Stomach (tissue), 19 donors: Measurements from ENCODE around the gene SDHAF2. TPM values are rescaled to one million over a fixed set of nuclear protein-coding genes. Genes with fewer than 3 reads are reported as not detected.
"Not testable (repeated sequence)": the region's sequence is repeated elsewhere in the genome, so short reads cannot be mapped to it uniquely, and the experiment has no call there.

Experiments used
- DNase-seq, 2 donors: peaks; one replicate each; pipeline versions ENCODE4 v3.0.0 to v3.0.0-alpha.2; 2013 to 2019
- H3K27ac ChIP-seq, 5 donors: fragments of 200-600 bp in 4 of 5; sonication (generic) in 4 of 5; one replicate each; pipeline ENCODE4 v1.5.1; 2013 to 2019; ENCODE audit warnings: mild to moderate bottlenecking in 1 of 5, moderate library complexity in 1 of 5
- H3K27me3 ChIP-seq, 3 donors: fragments of 200-600 bp; sonication (generic); one replicate each; pipeline ENCODE4 v1.5.1; 2017 to 2019; ENCODE audit warnings: mixed run types in 1 of 3
- H3K36me3 ChIP-seq, 4 donors: fragments of 200-600 bp; sonication (generic); 1 replicate in 3 of 4; 2 replicates in 1 of 4; pipeline ENCODE4 v1.5.1; 2016 to 2019
- H3K4me1 ChIP-seq, 4 donors: fragments of 200-600 bp; sonication (generic); one replicate each; pipeline ENCODE4 v1.5.1; 2016 to 2019
- H3K4me3 ChIP-seq, 4 donors: fragments of 200-600 bp; sonication (generic) in 3 of 4; one replicate each; pipeline ENCODE4 v1.5.1; 2016 to 2019; ENCODE audit warnings: mild to moderate bottlenecking in 1 of 4
- H3K9me3 ChIP-seq, 4 donors: fragments of 200-600 bp; sonication (generic); one replicate each; pipeline ENCODE4 v1.5.1; 2016 to 2019
- CTCF ChIP-seq, 7 experiments: fragments of 450-650 bp in 4 of 7; fragments of 200-600 bp in 3 of 7; sonication (generic) in 3 of 7; IDR thresholded peaks; one replicate each; pipeline ENCODE4 v1.5.1; 2016 to 2019; ENCODE audit warnings: antibody characterized with exemption in 7 of 7, control low read depth in 2 of 7, mild to moderate bottlenecking in 1 of 7
- EP300 ChIP-seq: sonication (generic); formaldehyde crosslinking; IDR thresholded peaks from one replicate; pipeline ENCODE4 v1.6.1; 2017; ENCODE audit warnings: antibody characterized with exemption
- POLR2A ChIP-seq, 4 donors: fragments of 450-650 bp; IDR thresholded peaks; one replicate each; pipeline ENCODE4 v1.6.1; 2016; ENCODE audit warnings: antibody characterized with exemption in 4 of 4, control low read depth in 2 of 4, mild to moderate bottlenecking in 1 of 4, moderate library complexity in 1 of 4
- POLR2AphosphoS5 ChIP-seq, 3 donors: sonication (generic); formaldehyde crosslinking; IDR thresholded peaks; one replicate each; pipeline ENCODE4 v1.6.1; 2016; ENCODE audit warnings: antibody characterized with exemption in 3 of 3
- WGBS, 5 donors: extraction: QIAGEN DNeasy Blood & Tissue Kit in 3 of 5; methylation state at CpG; one replicate each; pipeline versions ENCODE4 v1.1.5 to v1.1.7; 2013 to 2018; 5-methylcytosine and 5-hydroxymethylcytosine counted together
- intact Hi-C: fragments of 100-400 bp; cut with DNase I; formaldehyde crosslinking; loops from one replicate; pipeline ENCODE4 v1.15.1; 2023; ENCODE audit warnings: low total_unique reads
- long read RNA-seq, 10 donors: transcript quantifications; one replicate each; lab custom pipeline, GENCODE V29; 2026
- polyA plus RNA-seq, 3 donors: library from polyadenylated mRNA; stranded (reverse); fragments of 200-250 nt; gene quantifications; one replicate each; pipeline ENCODE4 v1.2.3, GENCODE V29; 2013
- total RNA-seq, 5 donors: library from RNA; depleted of rRNA; stranded (reverse); fragments of >200 nt; gene quantifications; one replicate each; pipeline versions ENCODE4 v1.1.0 to v1.2.3, GENCODE V29; 2014 to 2016
- donor health status: healthy with polysubstance abuse.
- donor health status: Bipolar disorder and iron deficiency.
- donor health status: healthy.

The SDHAF2 gene
- total RNA-seq (100 to 1,000 TPM in 1 of 5 donors, 10 to 100 TPM in 4; 11.6 to 125 (median 40.6) TPM), polyA plus RNA-seq (10 to 100 TPM; 36.6 to 53.9 (median 43.7) TPM)
- long read RNA-seq, donor 1, transcript SDHAF2-201 (4 exons, 2,033 nt) = major isoform, 13 of 15 reads
- long read RNA-seq, donor 1, partial matches to known transcripts = 0 of 15 reads
- long read RNA-seq, donor 1, other reads (novel, unspliced or antisense) = 0 of 15 reads
- long read RNA-seq, donor 2, transcript SDHAF2-201 (4 exons, 2,033 nt) = major isoform, 10 of 11 reads
- long read RNA-seq, donor 2, partial matches to known transcripts = 0 of 11 reads
- long read RNA-seq, donor 2, other reads (novel, unspliced or antisense) = 0 of 11 reads
- long read RNA-seq, donor 3, transcript SDHAF2-201 (4 exons, 2,033 nt) = major isoform, 8 of 8 reads
- long read RNA-seq, donor 3, partial matches to known transcripts = 0 of 8 reads
- long read RNA-seq, donor 3, other reads (novel, unspliced or antisense) = 0 of 8 reads
- long read RNA-seq, donor 4, partial matches to known transcripts = 0 of 3 reads
- long read RNA-seq, donor 4, other reads (novel, unspliced or antisense) = 0 of 3 reads
- long read RNA-seq, donor 5, transcript SDHAF2-201 (4 exons, 2,033 nt) = major isoform, 20 of 33 reads
- long read RNA-seq, donor 5, partial matches to known transcripts = 9 of 33 reads
- long read RNA-seq, donor 5, other reads (novel, unspliced or antisense) = 0 of 33 reads
- long read RNA-seq, donor 6, transcript SDHAF2-206 (2 exons, 835 nt) = minor isoform, 5 of 59 reads
- long read RNA-seq, donor 6, transcript SDHAF2-201 (4 exons, 2,033 nt) = major isoform, 35 of 59 reads
- long read RNA-seq, donor 6, partial matches to known transcripts = 13 of 59 reads
- long read RNA-seq, donor 6, other reads (novel, unspliced or antisense) = 0 of 59 reads
- long read RNA-seq, donor 7, transcript SDHAF2-201 (4 exons, 2,033 nt) = major isoform, 26 of 34 reads
- long read RNA-seq, donor 7, transcript SDHAF2-206 (2 exons, 835 nt) = minor isoform, 5 of 34 reads
- long read RNA-seq, donor 7, partial matches to known transcripts = 0 of 34 reads
- long read RNA-seq, donor 7, other reads (novel, unspliced or antisense) = 0 of 34 reads
- long read RNA-seq, donor 8, transcript SDHAF2-201 (4 exons, 2,033 nt) = major isoform, 12 of 15 reads
- long read RNA-seq, donor 8, partial matches to known transcripts = 0 of 15 reads
- long read RNA-seq, donor 8, other reads (novel, unspliced or antisense) = 0 of 15 reads
- long read RNA-seq, donor 9, transcript SDHAF2-201 (4 exons, 2,033 nt) = major isoform, 18 of 36 reads
- long read RNA-seq, donor 9, transcript SDHAF2-206 (2 exons, 835 nt) = minor isoform, 5 of 36 reads
- long read RNA-seq, donor 9, partial matches to known transcripts = 10 of 36 reads
- long read RNA-seq, donor 9, other reads (novel, unspliced or antisense) = 0 of 36 reads
- long read RNA-seq, donor 10, transcript SDHAF2-201 (4 exons, 2,033 nt) = major isoform, 13 of 15 reads
- long read RNA-seq, donor 10, partial matches to known transcripts = 0 of 15 reads
- long read RNA-seq, donor 10, other reads (novel, unspliced or antisense) = 0 of 15 reads

- WGBS, 5 donors = 1% methylated on average over 21 to 82 of the region's 82 CpGs
- intact Hi-C loops = no loop called here
- Histone ChIP-seq H3K9me3 (no peaks in the 10 kb centered on the region), H3K36me3 (peaks cover 32 to 50% (median 48%) of the 10 kb centered on the region in 4 donors), H3K27me3 (no peaks in the 10 kb centered on the region), H3K4me1 (peaks cover 30 to 87% (median 60%) of the 10 kb centered on the region in 4 donors), H3K4me3 (peak within 1 kb of the TSS; percentile 89 to 95 (median 94)), H3K27ac (peak within 1 kb of the TSS; percentile 98 to 99 (median 99))
- TF ChIP-seq POLR2AphosphoS5 (IDR thresholded peaks at IDR 0.05) = peak; percentile 76 to 95 (median 87)
- TF ChIP-seq EP300 = no peak
- no peak for TF ChIP-seq POLR2A (IDR thresholded peaks at IDR 0.05)
- peak; percentile 98 to 99 for DNase-seq
These were observed at the start of gene SDHAF2, which contains the start of gene CPSF7 for GRCh38 chr11:61429691-61430582. TSS of gene SDHAF2 (plus strand) at chr11:61430124. CDS start at chr11:61430147, 23 bp downstream. TSS of gene CPSF7 (minus strand) at chr11:61429975. CDS start at chr11:61429235, 740 bp downstream.

GRCh38 chr11:61380884-61381283 lies 49.0 kb upstream of the SDHAF2 start:
- WGBS, 5 donors = 90 to 97% (median 95%) methylated on average over 9 of the region's 9 CpGs
- intact Hi-C loops = loop anchor here (5.0 kb wide), 1 partner anchor 39 kb away; no protein-coding TSS in a partner anchor
- DNase-seq = no peak
- H3K27me3 ChIP-seq = no peaks in the 10 kb centered on the region
- TF ChIP-seq POLR2A (IDR thresholded peaks at IDR 0.05) (no peak), CTCF (IDR thresholded peaks at IDR 0.05) (no peak), POLR2AphosphoS5 (IDR thresholded peaks at IDR 0.05) (no peak), EP300 (no peak)
- H3K27ac ChIP-seq = no peak overlapping the region
- H3K4me3 ChIP-seq = no peak overlapping the region
- H3K9me3 ChIP-seq = no peaks in the 10 kb centered on the region
- H3K36me3 ChIP-seq = peaks cover 0 to 6% (median 4%) of the 10 kb centered on the region in 4 donors
- peaks cover 0 to 14% (median 10%) of the 10 kb centered on the region in 4 donors for H3K4me1 ChIP-seq

GRCh38 chr11:61383859-61384258 lies 46.1 kb upstream of the SDHAF2 start:
- WGBS, 5 donors = 83 to 94% (median 92%) methylated on average over 5 of the region's 5 CpGs
- not testable (repeated sequence) for H3K27me3 ChIP-seq, H3K4me3 ChIP-seq, H3K27ac ChIP-seq, H3K9me3 ChIP-seq, H3K36me3 ChIP-seq, DNase-seq
- H3K4me1 ChIP-seq = peaks cover 0 to 14% (median 10%) of the 10 kb centered on the region in 4 donors
- intact Hi-C loops = loop anchor here (5.0 kb wide), 1 partner anchor 42 kb away; no protein-coding TSS in a partner anchor

- Histone ChIP-seq H3K4me1 (peaks cover 0 to 14% (median 9%) of the 10 kb centered on the region in 4 donors), H3K4me3 (no peak overlapping the region), H3K27me3 (no peaks in the 10 kb centered on the region), H3K27ac (no peak overlapping the region), H3K9me3 (no peaks in the 10 kb centered on the region), H3K36me3 (no peaks in the 10 kb centered on the region)
- WGBS, 5 donors = 61 to 79% (median 66%) methylated on average over 11 to 15 of the region's 15 CpGs
- TF ChIP-seq POLR2A (IDR thresholded peaks at IDR 0.05) (no peak), CTCF (IDR thresholded peaks at IDR 0.05) (peak in 1 of 7 experiments; percentile 9)
- intact Hi-C loops = loop anchor here (5.0 kb wide), 1 partner anchor 42 kb away; no protein-coding TSS in a partner anchor
- peak in 1 of 2 donors; percentile 30 for DNase-seq
These were observed 45.4 kb upstream of the SDHAF2 start for GRCh38 chr11:61384271-61385242.
